ENCODE measurements around the gene ZSCAN22.

ZSCAN22 gene

GRCh38 chr19:58382997-58383603 lies 56.3 kb downstream of the ZSCAN22 start:
- H4K20me1 ChIP-seq (ENCODE audit: insufficient read depth), result no peaks in the 10 kb centered on the region
- H3K27ac ChIP-seq, result no peak overlapping the region
- no peak overlapping the region for H3K4me3 ChIP-seq (IDR thresholded peaks at IDR 0.05; ENCODE audit: insufficient read depth, low read depth, low read length)
- TF ChIP-seq, protein P1, sequence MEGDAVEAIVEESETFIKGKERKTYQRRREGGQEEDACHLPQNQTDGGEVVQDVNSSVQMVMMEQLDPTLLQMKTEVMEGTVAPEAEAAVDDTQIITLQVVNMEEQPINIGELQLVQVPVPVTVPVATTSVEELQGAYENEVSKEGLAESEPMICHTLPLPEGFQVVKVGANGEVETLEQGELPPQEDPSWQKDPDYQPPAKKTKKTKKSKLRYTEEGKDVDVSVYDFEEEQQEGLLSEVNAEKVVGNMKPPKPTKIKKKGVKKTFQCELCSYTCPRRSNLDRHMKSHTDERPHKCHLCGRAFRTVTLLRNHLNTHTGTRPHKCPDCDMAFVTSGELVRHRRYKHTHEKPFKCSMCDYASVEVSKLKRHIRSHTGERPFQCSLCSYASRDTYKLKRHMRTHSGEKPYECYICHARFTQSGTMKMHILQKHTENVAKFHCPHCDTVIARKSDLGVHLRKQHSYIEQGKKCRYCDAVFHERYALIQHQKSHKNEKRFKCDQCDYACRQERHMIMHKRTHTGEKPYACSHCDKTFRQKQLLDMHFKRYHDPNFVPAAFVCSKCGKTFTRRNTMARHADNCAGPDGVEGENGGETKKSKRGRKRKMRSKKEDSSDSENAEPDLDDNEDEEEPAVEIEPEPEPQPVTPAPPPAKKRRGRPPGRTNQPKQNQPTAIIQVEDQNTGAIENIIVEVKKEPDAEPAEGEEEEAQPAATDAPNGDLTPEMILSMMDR (conservative IDR thresholded peaks at IDR 0.05; ENCODE audit: low read depth, low read length), result no peak
- no peak overlapping the region for H3K9ac ChIP-seq
- peaks cover 17% of the 10 kb centered on the region for H3K79me2 ChIP-seq (ENCODE audit: insufficient read depth, low read depth)
- peaks cover 24% of the 10 kb centered on the region for H3K4me1 ChIP-seq (ENCODE audit: low read depth, poor library complexity, severe bottlenecking)
- H3K4me2 ChIP-seq, result no peak overlapping the region
- no peak overlapping the region for H2AFZ ChIP-seq (ENCODE audit: low read depth)
- no peaks in the 10 kb centered on the region for H3K27me3 ChIP-seq (ENCODE audit: insufficient read depth, low read depth)
- peaks cover 1% of the 10 kb centered on the region; the same call in 1 of the 2 replicates for H3K36me3 ChIP-seq (ENCODE audit: insufficient read depth)

- H3K4me3 ChIP-seq (IDR thresholded peaks at IDR 0.05; ENCODE audit: insufficient read depth, low read depth, low read length), result peak overlapping the region; percentile 6
- H3K79me2 ChIP-seq (ENCODE audit: insufficient read depth, low read depth), result peaks cover 38% of the 10 kb centered on the region
- H3K9ac ChIP-seq, result peak overlapping the region; percentile 85; the same call in 1 of the 2 replicates
- peak overlapping the region; percentile 93; the same call in 1 of the 2 replicates for H3K27ac ChIP-seq
- H2AFZ ChIP-seq (ENCODE audit: low read depth), result no peak overlapping the region
- peaks cover 40% of the 10 kb centered on the region for H3K4me1 ChIP-seq (ENCODE audit: low read depth, poor library complexity, severe bottlenecking)
- TF ChIP-seq, protein P1 (conservative IDR thresholded peaks at IDR 0.05; ENCODE audit: low read depth, low read length), result no peak
- no peak overlapping the region; the same call in 1 of the 2 replicates for H3K4me2 ChIP-seq
- peaks cover 14% of the 10 kb centered on the region; the same call in 1 of the 2 replicates for H3K36me3 ChIP-seq (ENCODE audit: insufficient read depth)
- no peaks in the 10 kb centered on the region for H3K27me3 ChIP-seq (ENCODE audit: insufficient read depth, low read depth)
- peaks cover 4% of the 10 kb centered on the region; the same call in 1 of the 2 replicates for H4K20me1 ChIP-seq (ENCODE audit: insufficient read depth)
Observed at GRCh38 chr19:58385313-58385890, 58.6 kb downstream of the ZSCAN22 start.

DNA sequence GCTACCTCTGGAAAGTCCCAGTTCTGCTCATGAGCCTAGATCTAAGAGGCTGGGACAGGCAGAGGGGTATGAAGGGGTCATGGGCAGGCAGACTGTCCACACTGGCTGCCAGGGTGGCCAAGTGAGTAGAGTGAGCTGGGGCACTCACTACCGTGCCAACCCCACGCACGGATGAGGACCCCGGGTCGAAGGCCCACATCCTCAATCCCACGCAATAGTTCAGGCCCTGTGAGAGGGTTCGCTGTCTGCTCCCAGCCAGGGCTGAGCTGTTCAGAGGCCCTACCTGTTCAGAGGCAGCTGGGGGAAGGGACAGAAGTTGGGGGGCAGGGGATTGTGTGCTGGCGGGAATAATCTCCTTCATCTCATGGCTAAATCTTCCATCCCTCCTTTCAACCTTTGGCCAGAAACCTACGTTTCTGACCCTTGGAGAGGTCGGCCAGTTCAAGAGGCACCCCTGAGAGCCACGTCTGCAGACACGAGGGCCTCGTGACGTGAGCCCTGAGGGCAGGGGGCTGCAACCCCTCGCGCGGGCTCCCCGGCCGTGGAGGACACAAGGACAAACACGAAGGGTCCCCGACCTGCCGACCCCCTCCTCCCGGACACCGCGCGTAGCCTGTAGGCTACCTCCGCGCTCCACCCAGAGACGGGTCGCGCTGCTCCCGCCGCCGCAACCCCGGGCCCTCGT lies 59.2 kb downstream of the ZSCAN22 start:
- peak overlapping the region; percentile 85 for H3K9ac ChIP-seq
- peaks cover 46% of the 10 kb centered on the region for H3K4me1 ChIP-seq (ENCODE audit: low read depth, poor library complexity, severe bottlenecking)
- peaks cover 10% of the 10 kb centered on the region for H4K20me1 ChIP-seq (ENCODE audit: insufficient read depth)
- H3K27me3 ChIP-seq (ENCODE audit: insufficient read depth, low read depth), result no peaks in the 10 kb centered on the region
- H2AFZ ChIP-seq (ENCODE audit: low read depth), result peak overlapping the region; percentile 76
- peaks cover 44% of the 10 kb centered on the region for H3K79me2 ChIP-seq (ENCODE audit: insufficient read depth, low read depth)
- peak overlapping the region; percentile 74 for H3K4me2 ChIP-seq
- TF ChIP-seq, protein P1 (conservative IDR thresholded peaks at IDR 0.05; ENCODE audit: low read depth, low read length), result no peak
- peaks cover 17% of the 10 kb centered on the region; the same call in 1 of the 2 replicates for H3K36me3 ChIP-seq (ENCODE audit: insufficient read depth)
- peak overlapping the region; percentile 6 for H3K4me3 ChIP-seq (IDR thresholded peaks at IDR 0.05; ENCODE audit: insufficient read depth, low read depth, low read length)
- peak overlapping the region; percentile 93 for H3K27ac ChIP-seq

DNA sequence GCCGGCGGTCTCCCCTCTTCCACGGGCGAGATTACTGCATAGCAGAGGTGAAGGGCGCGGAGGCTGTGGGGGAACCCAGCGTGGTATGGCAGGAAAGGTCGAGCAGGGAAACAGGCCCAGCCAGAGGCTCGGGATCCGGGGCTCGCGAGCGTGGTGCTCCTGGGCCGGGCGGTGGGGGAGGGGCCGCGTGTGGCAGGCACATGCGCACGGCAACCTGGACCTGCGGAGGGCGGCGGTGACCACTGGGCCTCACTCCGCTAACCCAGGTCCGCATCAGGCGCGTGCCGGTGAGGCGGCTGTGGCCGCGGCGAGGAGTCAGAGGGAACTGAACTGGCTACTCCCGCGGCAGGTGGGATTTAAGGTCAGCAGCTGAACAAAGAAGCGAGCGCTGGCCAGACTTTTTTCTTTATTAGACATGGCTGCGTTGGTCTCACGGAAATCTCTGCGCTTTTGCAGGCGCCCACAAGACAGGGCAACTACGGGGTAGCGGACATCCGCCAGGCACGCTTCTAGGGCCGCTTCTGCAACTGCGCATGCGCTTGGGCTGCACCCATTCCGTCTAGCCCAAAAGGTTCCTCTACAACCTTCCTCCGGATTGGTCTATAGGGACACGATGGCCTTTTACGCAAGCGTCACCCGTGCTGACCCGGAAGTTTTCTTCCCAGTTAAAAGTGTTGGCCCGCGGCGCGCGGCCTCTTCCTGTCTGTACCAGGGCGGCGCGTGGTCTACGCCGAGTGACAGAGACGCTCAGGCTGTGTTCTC lies 60.0 kb downstream of the ZSCAN22 start, which contains the start of gene RPS5:
TSS of gene RPS5 (plus strand) at position 694 of the 762 bp plus-strand sequence. CDS start 869 bp downstream, outside the sequence.
- H3K4me2 ChIP-seq, result peak within 1 kb of the TSS; percentile 79
- peak within 1 kb of the TSS; percentile 6 for H3K4me3 ChIP-seq (IDR thresholded peaks at IDR 0.05; ENCODE audit: insufficient read depth, low read depth, low read length)
- H3K9ac ChIP-seq, result peak within 1 kb of the TSS; percentile 85
- H3K4me1 ChIP-seq (ENCODE audit: low read depth, poor library complexity, severe bottlenecking), result peaks cover 49% of the 10 kb centered on the region
- no peaks in the 10 kb centered on the region for H3K27me3 ChIP-seq (ENCODE audit: insufficient read depth, low read depth)
- H4K20me1 ChIP-seq (ENCODE audit: insufficient read depth), result peaks cover 12% of the 10 kb centered on the region
- TF ChIP-seq, protein P1 (conservative IDR thresholded peaks at IDR 0.05; ENCODE audit: low read depth, low read length), result no peak
- peaks cover 19% of the 10 kb centered on the region; the same call in 1 of the 2 replicates for H3K36me3 ChIP-seq (ENCODE audit: insufficient read depth)
- peak within 1 kb of the TSS; percentile 76 for H2AFZ ChIP-seq (ENCODE audit: low read depth)
- H3K79me2 ChIP-seq (ENCODE audit: insufficient read depth, low read depth), result peaks cover 52% of the 10 kb centered on the region
- H3K27ac ChIP-seq, result peak within 1 kb of the TSS; percentile 93

Measured in KMS-11 (cell line).